ENCODE measurements around the gene PRELP. TPM values are rescaled to one million over a fixed set of nuclear protein-coding genes. Genes with fewer than 3 reads are reported as not detected.

The PRELP gene
- total and polyA plus RNA-seq, 8 donors: 1.1 to 29.8 (median 8.7) TPM

GRCh38 chr1:203461717-203462116 is 13.9 kb upstream of the PRELP start:
- WGBS, 5 donors: 43 to 56% (median 48%) methylated on average over 5 of the region's 5 CpGs
- DNase-seq: no peak
- H3K27me3 ChIP-seq: peaks cover 0 to 7% (median 0%) of the 10 kb centered on the region in 3 donors
- H3K4me1 ChIP-seq: peaks cover 16 to 43% (median 29%) of the 10 kb centered on the region in 4 donors
- no peaks in the 10 kb centered on the region for H3K36me3 ChIP-seq
- H3K27ac ChIP-seq: no peak overlapping the region
- TF ChIP-seq CTCF (IDR thresholded peaks at IDR 0.05): no peak
- no peak for TF ChIP-seq POLR2AphosphoS5 (IDR thresholded peaks at IDR 0.05)
- TF ChIP-seq EP300 (IDR thresholded peaks at IDR 0.05): no peak
- no peak for TF ChIP-seq POLR2A (IDR thresholded peaks at IDR 0.05)
- H3K9me3 ChIP-seq: no peaks in the 10 kb centered on the region
- intact Hi-C loops (cut with DNase I; ENCODE audit: low total_unique reads): no loop called here
- H3K4me3 ChIP-seq: no peak overlapping the region

- no peak for DNase-seq
- intact Hi-C loops (cut with DNase I; ENCODE audit: low total_unique reads): no loop called here
- TF ChIP-seq CTCF (IDR thresholded peaks at IDR 0.05) (no peak), POLR2A (IDR thresholded peaks at IDR 0.05) (no peak), EP300 (IDR thresholded peaks at IDR 0.05) (no peak), POLR2AphosphoS5 (IDR thresholded peaks at IDR 0.05) (no peak)
- WGBS, 5 donors: 94 to 100% (median 100%) methylated on average over 1 of the region's 1 CpG
- H3K4me3 ChIP-seq: no peak overlapping the region
- H3K9me3 ChIP-seq: no peaks in the 10 kb centered on the region
- peaks cover 16 to 47% (median 33%) of the 10 kb centered on the region in 4 donors for H3K4me1 ChIP-seq
- H3K27me3 ChIP-seq: peaks cover 0 to 7% (median 0%) of the 10 kb centered on the region in 3 donors
- no peak overlapping the region for H3K27ac ChIP-seq
- no peaks in the 10 kb centered on the region for H3K36me3 ChIP-seq
These were observed 13.5 kb upstream of the PRELP start for GRCh38 chr1:203462143-203462542.

GRCh38 chr1:203462878-203463277 is 12.7 kb upstream of the PRELP start:
- Histone ChIP-seq H3K4me1 (peaks cover 16 to 54% (median 35%) of the 10 kb centered on the region in 4 donors), H3K27me3 (peaks cover 0 to 7% (median 0%) of the 10 kb centered on the region in 3 donors), H3K9me3 (no peaks in the 10 kb centered on the region), H3K4me3 (no peak overlapping the region), H3K36me3 (no peaks in the 10 kb centered on the region), H3K27ac (peak overlapping the region in 4 of 5 donors; percentile 73 to 83 (median 81))
- 73 to 87% (median 79%) methylated on average over 6 of the region's 6 CpGs for WGBS, 5 donors
- no peak for DNase-seq
- TF ChIP-seq CTCF (IDR thresholded peaks at IDR 0.05) (no peak), POLR2A (IDR thresholded peaks at IDR 0.05) (no peak), EP300 (IDR thresholded peaks at IDR 0.05) (no peak), POLR2AphosphoS5 (IDR thresholded peaks at IDR 0.05) (no peak)
- intact Hi-C loops (cut with DNase I; ENCODE audit: low total_unique reads): no loop called here

GRCh38 chr1:203463469-203464062 is 12.0 kb upstream of the PRELP start:
- Histone ChIP-seq H3K27me3 (peaks cover 0 to 7% (median 0%) of the 10 kb centered on the region in 3 donors), H3K36me3 (no peaks in the 10 kb centered on the region), H3K27ac (peak overlapping the region in 4 of 5 donors; percentile 73 to 83 (median 81)), H3K4me1 (peaks cover 16 to 54% (median 35%) of the 10 kb centered on the region in 4 donors), H3K9me3 (no peaks in the 10 kb centered on the region), H3K4me3 (no peak overlapping the region)
- intact Hi-C loops (cut with DNase I; ENCODE audit: low total_unique reads): no loop called here
- peak in 1 of 7 experiments; percentile 20 for TF ChIP-seq CTCF (IDR thresholded peaks at IDR 0.05)
- no peak for TF ChIP-seq POLR2A (IDR thresholded peaks at IDR 0.05)
- TF ChIP-seq EP300 (IDR thresholded peaks at IDR 0.05): no peak
- no peak for TF ChIP-seq POLR2AphosphoS5 (IDR thresholded peaks at IDR 0.05)
- peak in 1 of 2 donors; percentile 79 for DNase-seq
- 54 to 73% (median 68%) methylated on average over 7 of the region's 7 CpGs for WGBS, 5 donors
